HG02759 (cell line): ENCODE measurements around the gene GBE1.

Source experiments
- ATAC-seq: cut with Tn5 transposase; IDR thresholded peaks from one replicate; pipeline ENCODE4 v1.9.1; 2021; ENCODE audit warnings: mild to moderate bottlenecking, moderate library complexity; ENCODE audit not compliant: unreplicated experiment

GBE1 gene

DNA sequence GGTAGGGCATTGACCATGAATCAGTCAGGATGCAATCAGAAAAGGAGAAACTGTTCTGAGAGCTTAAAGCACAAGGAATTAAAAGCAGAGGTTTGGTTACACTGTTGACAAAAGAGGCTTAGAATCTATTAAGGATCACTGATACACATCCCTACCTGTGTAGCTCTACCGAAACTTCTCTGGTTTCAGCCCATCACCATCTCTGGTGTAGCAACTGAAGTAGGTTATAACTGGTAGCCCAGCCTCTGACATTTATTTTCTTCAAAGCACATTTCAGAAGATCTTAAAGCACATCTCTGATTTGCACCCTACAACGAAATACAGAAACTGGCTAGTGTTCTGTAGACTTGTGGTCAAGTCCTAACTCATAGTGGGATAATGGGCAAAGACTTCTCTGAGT lies 283.7 kb downstream of the GBE1 start:
- ATAC-seq: no peak

DNA sequence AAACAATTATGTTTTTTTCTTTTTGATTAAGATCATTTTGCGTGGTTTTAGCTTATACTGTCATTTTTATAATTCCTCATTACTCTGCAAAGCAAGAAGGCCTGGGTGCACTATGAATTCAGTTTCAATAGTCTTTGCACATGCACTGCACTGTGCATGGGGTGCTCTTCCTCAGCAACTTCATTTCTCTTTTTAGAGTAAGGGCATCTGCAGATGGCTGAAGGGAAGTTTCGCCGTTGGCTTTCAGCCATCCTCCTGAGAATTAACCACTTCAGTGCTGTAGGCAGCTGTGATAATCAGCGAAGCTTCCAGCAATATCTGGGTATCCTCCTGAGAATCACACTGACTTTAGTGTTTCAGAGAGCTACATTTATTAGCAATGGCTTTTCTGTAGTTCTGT lies 284.8 kb downstream of the GBE1 start:
- ATAC-seq: no peak

DNA sequence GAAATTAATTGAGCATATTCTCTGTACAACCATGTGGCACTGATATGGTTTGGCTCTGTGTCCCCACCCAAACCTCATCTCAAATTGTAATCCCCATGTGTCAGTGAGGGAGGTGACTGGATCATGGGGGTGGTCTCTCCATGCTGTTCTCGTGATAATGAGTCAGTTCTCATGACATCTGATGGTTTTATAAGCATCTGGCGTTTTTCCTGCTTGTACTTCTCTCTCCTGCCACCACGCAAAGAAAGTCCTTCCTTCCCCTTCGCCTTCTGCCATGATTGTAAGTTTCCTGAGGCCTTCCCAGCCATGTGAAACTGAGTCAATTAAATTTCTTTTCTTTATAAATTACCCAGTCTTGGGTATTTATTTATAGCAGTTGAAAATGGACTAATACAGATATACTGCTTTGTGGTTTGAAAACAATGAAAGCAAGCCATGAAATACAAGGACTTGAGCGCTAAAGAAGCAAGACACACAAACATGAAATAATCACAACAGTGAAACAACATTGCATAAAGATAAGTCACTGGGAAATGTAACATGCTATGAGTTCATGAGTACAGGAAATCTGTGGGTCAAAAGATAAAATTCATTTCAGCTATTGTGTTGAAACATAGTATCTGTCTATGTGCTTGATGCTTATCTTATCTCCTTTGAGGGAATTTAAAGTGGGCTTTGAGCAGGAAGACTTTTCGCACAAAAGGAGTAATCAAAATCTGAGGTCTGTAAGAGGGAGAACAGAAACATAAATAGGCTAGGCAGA lies 288.7 kb downstream of the GBE1 start:
- ATAC-seq: no peak

DNA sequence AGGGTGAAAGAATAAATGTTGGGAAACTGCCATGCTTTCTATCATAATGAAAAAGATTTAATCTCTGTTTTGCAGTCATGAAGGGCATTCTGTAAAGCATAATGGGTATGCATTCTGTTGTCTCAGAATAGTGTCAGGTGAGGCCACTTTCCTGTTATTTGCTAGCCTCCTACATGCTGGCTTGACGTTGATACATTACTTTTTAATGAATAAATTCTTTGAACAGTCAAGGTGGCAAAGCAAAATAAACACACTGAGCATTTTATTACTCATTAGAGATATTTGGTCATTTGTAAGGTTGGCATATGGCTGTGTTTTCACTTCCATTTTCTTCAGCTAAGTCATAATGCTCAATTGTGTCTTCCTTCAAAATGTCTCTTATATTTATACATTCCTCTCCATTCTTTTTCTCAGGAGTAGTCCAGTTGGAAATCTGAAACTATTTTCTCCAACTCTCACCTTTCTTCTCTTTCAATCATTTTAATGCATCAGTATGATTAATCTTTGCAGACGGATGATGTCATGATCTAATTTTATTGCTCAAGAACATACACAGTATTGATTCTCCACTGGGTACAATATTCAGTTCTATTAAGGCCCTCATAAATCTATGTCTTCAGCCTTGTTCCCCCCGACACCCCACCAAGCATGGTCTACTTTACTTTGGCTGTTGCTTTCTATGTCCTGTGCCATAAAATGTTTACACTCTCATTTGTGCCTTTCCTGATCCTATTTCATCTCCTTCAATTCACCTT lies 290.7 kb downstream of the GBE1 start:
- no peak for ATAC-seq

DNA sequence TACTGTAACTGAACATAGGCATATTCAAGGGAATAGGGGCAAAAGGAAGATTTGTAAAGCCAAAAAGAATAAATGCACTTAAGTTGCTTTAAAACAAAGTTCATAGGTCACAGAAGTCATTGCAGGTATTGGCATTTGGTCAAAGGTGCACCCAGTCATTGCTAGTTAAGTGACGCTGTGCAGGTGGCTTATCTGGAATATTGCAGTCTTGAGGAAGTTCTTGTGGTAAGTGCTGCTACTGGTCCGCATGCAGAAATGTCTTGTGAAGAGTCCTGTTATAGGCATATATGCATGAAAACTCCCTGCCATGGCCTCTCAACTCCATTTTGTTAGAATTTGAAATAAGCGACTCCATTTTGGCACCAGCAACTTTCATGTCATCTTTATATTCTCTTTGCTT lies 293.1 kb downstream of the GBE1 start:
- ATAC-seq: no peak

DNA sequence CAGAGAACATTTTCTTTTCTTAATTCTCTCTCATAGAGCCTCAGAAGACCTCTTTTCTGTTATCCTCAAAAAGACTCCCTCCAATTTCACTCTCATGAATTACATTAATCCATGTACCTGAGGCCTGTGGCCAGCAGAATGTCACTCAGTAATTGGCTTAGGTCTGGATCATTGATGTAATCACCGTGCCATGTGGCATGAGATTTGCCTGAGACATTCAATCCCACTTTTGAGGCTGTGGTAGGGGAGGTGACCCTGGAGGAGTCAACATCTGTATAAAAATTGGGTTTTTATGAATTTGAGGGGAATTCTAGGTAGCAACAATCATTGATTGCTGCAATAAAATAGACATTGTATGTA lies 295.3 kb downstream of the GBE1 start:
- no peak for ATAC-seq

DNA sequence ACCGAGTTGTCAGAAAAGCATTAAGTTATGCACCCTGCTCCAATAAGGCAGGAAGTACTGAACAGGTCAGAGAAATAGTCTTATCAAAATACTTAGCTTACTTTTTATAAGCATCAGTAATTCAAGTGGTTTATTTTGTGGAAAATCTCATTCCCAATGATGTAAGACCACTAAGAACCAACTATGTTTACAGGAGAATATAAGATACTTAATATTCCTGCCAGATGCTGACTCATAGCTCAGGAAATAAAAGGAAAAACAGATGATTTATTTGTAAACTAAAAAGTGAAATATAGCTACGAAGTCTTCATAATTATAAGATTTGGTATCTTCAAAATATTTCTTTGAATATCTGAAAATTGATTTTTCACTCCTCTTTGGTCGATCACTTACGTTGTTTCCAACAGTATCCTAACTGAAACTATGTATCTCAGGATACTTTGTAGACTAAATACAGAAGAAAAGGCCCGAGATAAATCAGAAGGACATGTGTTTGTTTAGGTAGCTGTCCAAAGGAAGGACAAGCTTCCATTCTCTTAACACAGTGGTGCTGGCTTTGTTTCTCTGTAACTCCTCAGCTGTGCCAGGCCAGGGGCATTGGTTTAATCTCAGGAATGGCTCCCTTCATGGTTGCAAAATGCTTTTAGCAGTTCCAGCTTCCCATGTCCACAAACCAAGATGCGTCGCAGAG lies 295.8 kb downstream of the GBE1 start:
- no peak for ATAC-seq

DNA sequence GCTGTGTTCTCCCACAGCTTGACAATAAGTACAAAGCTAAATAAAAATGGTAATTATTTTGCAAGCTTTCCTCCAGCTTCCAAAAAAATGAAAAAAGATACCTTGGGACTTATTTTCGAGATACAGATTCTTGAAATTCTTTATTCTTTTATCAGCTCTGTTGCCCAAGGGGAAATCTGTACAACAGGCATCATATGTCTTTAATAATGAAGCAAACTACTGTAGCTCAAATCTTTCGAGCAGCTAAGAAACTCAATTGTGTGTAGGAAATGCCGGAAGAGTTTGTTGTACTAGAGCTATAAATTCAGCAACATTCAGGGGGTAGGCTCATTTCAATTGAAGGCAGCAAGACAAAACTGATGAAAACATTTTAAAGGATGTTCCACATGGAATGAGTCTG lies 297.7 kb downstream of the GBE1 start:
- ATAC-seq: no peak

DNA sequence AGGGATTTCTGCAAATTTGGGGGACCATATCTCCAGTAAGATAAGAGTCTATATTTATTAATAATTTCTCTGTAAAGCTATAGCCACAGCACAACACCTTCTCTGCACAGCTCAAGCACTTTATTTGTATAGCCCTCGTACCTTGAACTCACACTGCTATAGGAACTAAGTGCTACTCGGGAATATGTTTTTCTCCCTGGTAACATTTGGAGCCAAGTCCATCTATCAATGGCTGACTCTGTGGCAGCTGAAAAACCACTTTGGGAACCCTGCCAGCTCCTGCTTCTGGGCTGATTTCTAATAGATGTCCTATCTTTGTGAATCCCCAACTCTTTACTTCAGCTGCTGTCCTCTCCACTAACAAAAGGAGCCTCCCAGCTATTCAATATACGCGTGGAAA lies 298.5 kb downstream of the GBE1 start:
- no peak for ATAC-seq

DNA sequence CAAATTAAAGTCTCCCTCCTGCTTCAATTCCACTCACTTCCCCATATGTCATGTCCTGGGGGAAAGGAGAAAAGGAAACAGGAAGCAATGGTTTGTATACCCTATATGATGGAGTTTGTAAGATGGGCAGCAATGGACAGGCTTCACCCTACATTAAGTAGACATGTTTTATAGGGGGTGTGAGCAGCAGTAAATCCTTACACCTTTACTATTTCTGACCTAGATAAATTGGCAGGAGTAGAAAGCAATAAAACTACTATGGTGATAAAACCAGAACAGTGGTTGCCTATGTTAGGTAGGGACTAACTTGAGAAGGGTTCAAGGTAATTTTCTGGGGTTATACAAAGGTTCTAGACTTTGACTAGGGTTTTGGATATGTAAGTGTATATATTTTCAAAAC lies 301.7 kb downstream of the GBE1 start:
- no peak for ATAC-seq

DNA sequence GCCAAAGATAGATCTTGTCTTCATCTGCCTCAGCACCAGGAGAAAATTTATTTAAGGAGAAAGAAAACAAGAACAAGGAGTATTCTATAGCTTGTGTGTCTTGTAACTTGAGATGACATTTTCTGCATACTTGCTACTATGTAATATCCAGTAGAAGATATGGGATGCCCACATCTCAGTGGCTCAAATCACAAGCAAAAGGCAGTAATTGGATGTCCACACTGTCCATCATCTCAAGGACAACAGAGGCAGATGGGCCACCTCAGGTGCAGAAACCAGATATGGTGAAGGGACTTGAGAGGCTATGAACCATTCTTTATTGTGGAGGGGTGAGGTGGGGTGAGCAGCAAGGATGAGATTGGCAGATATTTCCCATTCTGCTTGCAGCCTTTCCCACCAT lies 309.0 kb downstream of the GBE1 start:
- no peak for ATAC-seq

DNA sequence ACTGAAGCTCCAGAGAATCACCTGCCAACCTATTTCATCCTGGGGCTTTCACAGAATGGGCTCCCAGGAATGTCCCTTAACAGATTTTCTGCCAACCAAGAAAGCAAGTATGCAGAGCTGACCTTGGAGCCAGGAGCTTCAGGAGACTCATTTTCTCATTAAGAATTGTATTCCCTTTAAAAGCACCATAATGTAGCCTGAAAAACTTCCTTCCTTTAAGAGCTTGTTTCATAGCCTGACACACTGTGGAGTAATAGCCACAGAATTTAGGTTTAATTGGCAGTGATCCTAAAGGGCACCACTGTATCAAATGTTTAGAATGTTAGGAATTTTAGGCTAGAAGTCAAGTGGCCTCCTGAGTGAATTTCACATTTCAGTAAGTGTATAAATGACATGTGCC lies 309.8 kb downstream of the GBE1 start:
- no peak for ATAC-seq

DNA sequence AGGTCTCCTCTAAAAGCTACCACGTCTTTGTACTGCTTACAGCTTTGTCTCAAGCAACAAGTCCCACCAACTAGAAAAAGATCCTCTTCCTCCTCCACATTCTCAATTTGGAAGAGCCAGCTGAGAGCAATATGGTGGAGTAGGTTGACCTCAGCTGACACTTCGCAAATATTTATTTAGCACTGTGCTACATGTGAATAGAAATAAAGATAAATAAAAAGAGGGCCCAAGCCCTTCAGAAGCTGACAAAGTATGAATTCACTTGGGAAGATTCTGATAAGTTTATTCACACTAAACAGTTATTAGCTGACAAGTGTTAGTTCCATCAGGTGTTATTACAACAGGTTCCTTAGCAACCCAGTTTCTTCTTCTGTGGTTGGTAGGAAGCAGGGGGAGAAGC lies 310.3 kb downstream of the GBE1 start:
- no peak for ATAC-seq

DNA sequence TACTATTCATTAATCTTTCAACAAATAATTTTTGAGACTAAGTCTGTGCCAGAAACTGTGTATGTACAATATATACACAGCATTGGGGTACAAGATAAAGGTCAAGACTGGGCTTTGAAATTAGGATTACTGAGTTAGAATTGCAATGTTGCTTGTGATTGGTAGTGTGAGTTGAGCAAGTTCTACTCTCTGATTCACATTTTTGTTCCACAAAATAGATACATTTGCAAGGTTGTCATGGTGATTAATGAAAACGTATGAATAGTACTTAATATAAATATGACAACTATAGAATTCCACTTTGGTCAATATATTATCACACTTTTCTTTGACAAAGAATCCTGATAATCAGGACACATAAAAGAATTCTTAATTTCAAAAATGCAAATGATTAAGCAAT lies 314.6 kb downstream of the GBE1 start:
- no peak for ATAC-seq

DNA sequence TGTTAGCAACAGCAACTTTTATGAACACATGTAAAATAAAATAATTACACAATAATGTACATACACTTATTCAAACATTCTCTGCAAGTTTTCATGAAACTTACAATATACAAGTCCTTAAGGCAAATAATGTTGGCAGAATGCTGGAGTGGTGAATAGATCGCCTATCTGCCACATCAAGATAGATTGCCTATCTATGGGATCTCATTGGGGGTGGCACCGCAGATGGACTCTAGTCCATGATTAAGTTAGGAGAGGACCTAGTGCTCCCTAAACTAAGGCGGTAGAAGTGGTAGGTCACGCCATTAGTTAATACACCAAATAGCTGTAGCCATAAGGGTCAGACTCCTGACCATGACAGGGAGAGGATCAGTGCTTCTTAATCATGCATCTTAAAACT lies 315.7 kb downstream of the GBE1 start:
- no peak for ATAC-seq

DNA sequence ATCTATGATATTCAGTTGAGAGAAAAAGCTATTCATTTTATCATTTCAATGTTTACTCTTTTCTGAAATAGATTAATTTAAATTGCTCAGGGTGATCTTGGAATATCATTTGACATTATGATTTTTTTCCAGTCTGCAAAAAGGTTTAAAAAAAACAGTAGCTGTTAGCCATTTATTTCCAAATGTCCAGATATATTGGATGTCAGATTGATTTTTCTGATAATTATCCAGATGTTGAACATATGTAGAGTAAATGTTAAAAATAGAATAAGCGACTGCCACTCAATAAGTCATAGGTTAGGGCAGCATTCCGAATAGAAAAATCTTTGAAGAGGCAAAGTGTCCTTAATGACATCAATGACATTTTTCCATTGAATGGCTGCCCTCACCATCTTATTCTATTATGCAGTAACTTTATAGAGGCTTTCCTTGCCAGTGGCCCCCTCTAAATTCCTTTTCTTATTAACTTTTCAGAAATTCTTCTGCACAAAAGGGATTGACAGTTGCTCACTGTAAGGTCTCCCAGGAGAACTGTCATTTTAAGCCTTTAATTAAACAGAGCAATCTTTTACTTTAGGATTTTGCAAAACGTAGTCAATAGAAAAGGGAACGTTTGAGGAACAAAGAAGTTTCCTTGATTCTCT lies 316.5 kb downstream of the GBE1 start:
- ATAC-seq: no peak

DNA sequence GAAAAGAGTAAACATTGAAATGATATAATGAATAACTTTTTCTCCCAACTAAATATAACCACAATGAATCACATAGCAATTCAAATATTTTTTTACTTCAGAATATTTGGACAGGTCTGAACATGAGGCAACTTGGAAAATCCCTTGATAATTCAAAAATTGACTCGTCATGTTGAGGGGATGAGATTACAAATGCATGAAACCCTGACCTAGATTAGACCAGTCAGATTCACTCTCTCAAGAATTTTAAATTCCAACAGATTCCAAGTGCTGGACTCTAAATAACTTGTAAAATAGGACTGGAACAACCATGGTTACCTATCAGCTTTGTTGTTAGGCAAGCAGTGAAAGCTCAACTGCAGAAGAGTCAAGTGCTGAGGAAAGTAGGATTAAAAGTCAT lies 317.5 kb downstream of the GBE1 start:
- no peak for ATAC-seq

DNA sequence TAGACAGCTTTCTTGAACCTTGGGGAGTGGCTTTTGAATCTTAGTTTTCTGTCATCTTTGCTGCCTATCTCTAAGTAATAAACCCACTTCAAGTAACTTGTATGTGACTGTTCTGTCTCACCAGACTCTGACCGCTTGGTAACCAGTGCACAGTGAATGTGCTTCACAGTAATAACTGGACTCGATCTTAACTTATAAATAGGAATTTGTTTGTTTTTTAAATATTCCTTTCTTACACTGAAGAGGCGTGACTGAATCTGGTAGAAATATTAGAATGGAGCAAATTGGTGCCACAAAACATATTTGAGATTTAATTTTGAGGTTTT lies 318.0 kb downstream of the GBE1 start:
- ATAC-seq: no peak

DNA sequence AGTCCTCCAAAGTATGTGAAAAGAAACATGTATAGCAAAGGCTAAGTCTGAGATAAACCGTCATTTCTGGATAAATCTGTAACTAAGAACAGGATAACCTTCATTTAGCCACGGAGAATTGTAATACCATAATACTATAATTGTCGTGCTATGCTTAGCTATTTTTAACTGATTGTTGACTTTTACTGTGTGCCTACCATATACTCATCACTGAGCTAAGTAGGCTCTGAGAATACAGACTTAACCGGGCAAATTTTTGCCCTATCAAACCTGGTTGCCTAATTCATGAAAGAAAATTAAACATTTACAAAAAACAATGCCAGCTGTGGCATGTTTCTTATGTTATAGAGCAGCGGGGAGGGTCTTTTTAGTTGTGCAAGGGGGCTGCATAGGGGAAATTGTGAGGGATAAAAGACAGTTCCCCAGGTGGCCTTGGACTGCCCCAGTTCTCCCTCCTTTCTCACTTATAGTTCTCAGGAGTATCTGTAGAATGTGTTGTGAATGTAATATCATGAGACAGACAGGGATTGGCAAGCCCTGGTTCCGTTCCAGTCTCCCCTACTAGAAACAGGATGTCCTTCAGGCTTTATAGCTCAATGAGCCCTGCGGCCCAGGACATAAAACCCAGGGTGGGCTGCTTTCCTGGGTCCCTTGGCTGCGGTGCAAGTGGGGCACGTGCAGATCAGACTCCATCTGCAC lies 318.5 kb downstream of the GBE1 start:
- ATAC-seq: no peak

DNA sequence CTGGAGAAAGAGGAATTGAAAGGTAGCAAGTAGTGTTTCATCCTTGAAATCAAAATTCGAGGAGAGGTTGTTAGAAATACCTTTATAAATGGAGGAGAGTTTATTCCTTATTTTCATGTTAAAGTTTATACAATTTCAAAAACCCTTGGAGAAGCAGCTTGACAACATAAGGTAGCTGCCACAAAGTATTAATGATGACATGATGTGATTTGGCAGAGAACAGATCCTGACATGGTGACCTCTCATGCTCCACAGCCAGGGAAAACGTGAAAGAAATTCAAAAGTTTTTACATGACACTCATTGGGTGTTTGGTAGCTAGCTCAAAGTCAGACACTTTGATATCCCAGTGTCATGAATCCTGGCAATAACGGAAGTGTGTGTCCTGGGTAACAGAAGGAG lies 320.8 kb downstream of the GBE1 start:
- no peak for ATAC-seq
